ENCODE results near the gene SH3PXD2A. TPM values are rescaled to one million over a fixed set of nuclear protein-coding genes. Genes with fewer than 3 reads are reported as not detected.
"Not testable (repeated sequence)": the region's sequence is repeated elsewhere in the genome, so short reads cannot be mapped to it uniquely, and the experiment has no call there.

SH3PXD2A gene
- total RNA-seq, 1 donor from 2014 or later: 56.2 TPM

DNA sequence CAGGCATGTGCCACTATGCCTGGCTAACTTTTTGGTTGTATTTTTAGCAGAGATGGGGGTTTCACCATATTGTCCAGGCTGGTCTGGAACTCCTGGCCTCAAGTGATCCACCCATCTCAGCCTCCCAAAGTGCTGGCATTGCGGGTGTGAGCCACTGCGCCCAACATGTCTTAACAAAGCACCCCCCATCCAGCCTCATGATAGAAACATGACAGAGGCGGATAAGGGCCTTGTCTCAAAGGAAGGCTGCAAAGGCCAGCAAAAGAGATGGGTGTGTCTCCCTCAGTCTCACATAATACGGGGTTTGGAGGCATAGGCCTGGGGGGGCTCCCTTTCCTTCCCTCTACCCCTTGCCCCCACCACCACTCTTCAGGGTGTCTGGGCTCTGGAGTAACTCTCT is 93.2 kb downstream of the SH3PXD2A start:
- Histone ChIP-seq H3K27me3 (no peaks in the 10 kb centered on the region), H3K9me3 (no peaks in the 10 kb centered on the region), H3K27ac (no peak overlapping the region), H3K4me1 (peaks cover 51% of the 10 kb centered on the region), H3K4me3 (no peak overlapping the region), H3K36me3 (peaks cover 0 to 3% of the 10 kb centered on the region in 2 donors)
- no peak for DNase-seq (ENCODE audit: extremely low spot score in 2 of 2)
- intact Hi-C loops (cut with DNase I): no loop called here
- TF ChIP-seq, protein P1, sequence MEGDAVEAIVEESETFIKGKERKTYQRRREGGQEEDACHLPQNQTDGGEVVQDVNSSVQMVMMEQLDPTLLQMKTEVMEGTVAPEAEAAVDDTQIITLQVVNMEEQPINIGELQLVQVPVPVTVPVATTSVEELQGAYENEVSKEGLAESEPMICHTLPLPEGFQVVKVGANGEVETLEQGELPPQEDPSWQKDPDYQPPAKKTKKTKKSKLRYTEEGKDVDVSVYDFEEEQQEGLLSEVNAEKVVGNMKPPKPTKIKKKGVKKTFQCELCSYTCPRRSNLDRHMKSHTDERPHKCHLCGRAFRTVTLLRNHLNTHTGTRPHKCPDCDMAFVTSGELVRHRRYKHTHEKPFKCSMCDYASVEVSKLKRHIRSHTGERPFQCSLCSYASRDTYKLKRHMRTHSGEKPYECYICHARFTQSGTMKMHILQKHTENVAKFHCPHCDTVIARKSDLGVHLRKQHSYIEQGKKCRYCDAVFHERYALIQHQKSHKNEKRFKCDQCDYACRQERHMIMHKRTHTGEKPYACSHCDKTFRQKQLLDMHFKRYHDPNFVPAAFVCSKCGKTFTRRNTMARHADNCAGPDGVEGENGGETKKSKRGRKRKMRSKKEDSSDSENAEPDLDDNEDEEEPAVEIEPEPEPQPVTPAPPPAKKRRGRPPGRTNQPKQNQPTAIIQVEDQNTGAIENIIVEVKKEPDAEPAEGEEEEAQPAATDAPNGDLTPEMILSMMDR (IDR thresholded peaks at IDR 0.05): no peak
- TF ChIP-seq POLR2A (IDR thresholded peaks at IDR 0.05) (no peak), POLR2AphosphoS5 (IDR thresholded peaks at IDR 0.05; ENCODE audit: insufficient read depth in 1 of 2, low read depth in 1 of 2) (no peak)

DNA sequence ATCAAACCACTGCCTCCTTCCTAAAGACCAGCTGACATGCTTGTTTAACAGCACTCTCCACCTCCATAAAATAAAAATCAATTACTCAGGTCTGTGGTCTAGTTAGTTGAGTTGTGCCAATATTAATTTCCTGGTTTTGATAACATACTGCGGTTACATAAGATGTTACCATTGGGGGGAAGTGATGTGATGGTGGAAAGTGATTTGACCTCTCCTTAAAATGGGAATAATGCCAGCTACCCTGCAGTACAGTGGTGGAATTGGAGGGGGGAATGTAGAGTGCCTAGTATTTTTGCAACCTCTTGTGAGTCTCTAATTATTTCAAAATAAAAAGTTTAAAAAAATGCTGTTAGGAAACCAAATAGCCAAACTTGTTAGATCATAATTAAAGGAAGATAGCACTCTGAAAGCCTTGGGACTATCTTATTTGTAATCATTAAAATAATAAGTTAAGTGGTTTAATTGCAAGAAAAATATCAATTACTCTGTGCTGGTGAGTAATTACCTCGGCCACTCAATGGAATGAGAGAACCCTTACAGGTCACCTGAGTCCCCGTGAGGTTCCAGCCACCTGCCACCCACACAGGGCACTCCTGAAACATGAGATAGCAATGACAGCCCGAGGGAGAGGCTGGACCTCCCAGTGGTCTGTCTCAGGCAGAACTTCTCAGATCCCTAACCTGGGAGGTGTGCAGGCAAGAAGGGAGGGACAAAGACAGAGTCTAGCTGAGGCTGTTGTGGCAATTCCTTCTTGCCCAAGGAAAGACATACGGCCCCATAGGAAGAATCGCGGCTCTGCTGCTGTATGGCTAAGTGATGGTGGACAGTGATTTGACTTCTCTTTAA is 94.1 kb downstream of the SH3PXD2A start:
- Histone ChIP-seq H3K27ac (no peak overlapping the region), H3K9me3 (no peaks in the 10 kb centered on the region), H3K4me1 (peaks cover 60% of the 10 kb centered on the region), H3K27me3 (no peaks in the 10 kb centered on the region), H3K36me3 (peaks cover 0 to 3% of the 10 kb centered on the region in 2 donors), H3K4me3 (no peak overlapping the region)
- no peak for DNase-seq (ENCODE audit: extremely low spot score in 2 of 2)
- intact Hi-C loops (cut with DNase I): no loop called here
- TF ChIP-seq POLR2AphosphoS5 (IDR thresholded peaks at IDR 0.05; ENCODE audit: insufficient read depth in 1 of 2, low read depth in 1 of 2) (no peak), POLR2A (IDR thresholded peaks at IDR 0.05) (no peak)
- TF ChIP-seq, protein P1 (IDR thresholded peaks at IDR 0.05): no peak

- Histone ChIP-seq H3K27ac (peak overlapping the region; percentile 83), H3K4me1 (peaks cover 64% of the 10 kb centered on the region)
- intact Hi-C loops (cut with DNase I): not testable (repeated sequence)
Observed at GRCh38 chr10:103760233-103760632, 95.1 kb downstream of the SH3PXD2A start.

DNA sequence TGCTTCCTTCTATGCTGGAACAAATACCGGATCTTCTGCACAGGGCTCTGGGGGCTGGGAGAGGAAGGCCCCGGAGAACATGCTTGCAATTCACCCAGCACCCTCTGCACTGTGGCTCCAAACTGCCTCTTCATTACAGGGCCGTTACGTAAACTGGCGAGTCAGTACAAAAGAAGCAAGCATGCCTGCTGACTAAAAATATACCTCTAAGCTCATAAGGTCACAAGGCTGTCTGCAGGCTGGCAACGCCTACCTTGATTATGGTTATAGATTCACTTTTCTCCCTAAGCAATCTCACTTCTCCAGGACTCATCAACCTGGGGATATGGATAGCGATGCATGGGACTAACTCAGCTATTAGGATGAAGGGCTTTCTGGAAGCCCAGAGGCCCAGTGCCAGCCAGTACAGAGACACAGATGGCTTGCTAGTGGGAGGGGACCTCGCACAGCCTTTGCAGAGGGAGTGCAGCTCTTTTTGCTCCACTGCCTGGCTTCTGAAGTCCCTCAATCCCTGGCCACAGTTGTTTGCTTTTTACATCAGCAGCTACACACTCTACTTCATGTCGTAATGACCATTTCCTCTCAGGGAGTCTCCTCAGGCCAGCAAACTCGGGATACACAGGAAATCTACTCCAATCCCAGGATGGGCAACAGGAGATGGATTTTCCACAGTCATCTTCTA is 96.1 kb downstream of the SH3PXD2A start:
- intact Hi-C loops (cut with DNase I): no loop called here
- TF ChIP-seq, protein P1 (IDR thresholded peaks at IDR 0.05): no peak
- peak in 1 of 2 donors; percentile 36 for TF ChIP-seq POLR2AphosphoS5 (IDR thresholded peaks at IDR 0.05; ENCODE audit: insufficient read depth in 1 of 2, low read depth in 1 of 2)
- TF ChIP-seq POLR2A (IDR thresholded peaks at IDR 0.05): no peak
- DNase-seq (ENCODE audit: extremely low spot score in 2 of 2): no peak
- peaks cover 64% of the 10 kb centered on the region for H3K4me1 ChIP-seq
- no peak overlapping the region for H3K4me3 ChIP-seq
- no peaks in the 10 kb centered on the region for H3K36me3 ChIP-seq
- H3K27me3 ChIP-seq: no peaks in the 10 kb centered on the region
- H3K9me3 ChIP-seq: no peaks in the 10 kb centered on the region
- H3K27ac ChIP-seq: peak overlapping the region; percentile 83

More at GRCh38 chr10:103760233-103760632, 95.1 kb downstream of the SH3PXD2A start:
- not testable (repeated sequence) for H3K36me3 ChIP-seq; H3K9me3 ChIP-seq; DNase-seq (ENCODE audit: extremely low spot score in 2 of 2); H3K27me3 ChIP-seq; H3K4me3 ChIP-seq

- Histone ChIP-seq H3K4me3 (no peak overlapping the region), H3K27ac (peak overlapping the region; percentile 83), H3K36me3 (no peaks in the 10 kb centered on the region), H3K27me3 (no peaks in the 10 kb centered on the region), H3K9me3 (no peaks in the 10 kb centered on the region), H3K4me1 (peaks cover 55% of the 10 kb centered on the region)
- TF ChIP-seq, protein P1 (IDR thresholded peaks at IDR 0.05): no peak
- no peak for TF ChIP-seq POLR2A (IDR thresholded peaks at IDR 0.05)
- TF ChIP-seq POLR2AphosphoS5 (IDR thresholded peaks at IDR 0.05; ENCODE audit: insufficient read depth in 1 of 2, low read depth in 1 of 2): no peak
- intact Hi-C loops (cut with DNase I): no loop called here
- DNase-seq (ENCODE audit: extremely low spot score in 2 of 2): no peak
Observed at GRCh38 chr10:103758294-103758681, 97.1 kb downstream of the SH3PXD2A start.
